GM21447 (cell line): Measurements from ENCODE around the gene FBXO9.

Source experiments
- ATAC-seq: cut with Tn5 transposase; IDR thresholded peaks from one replicate; pipeline ENCODE4 v1.9.1; 2021; ENCODE audit not compliant: unreplicated experiment

Gene FBXO9

DNA sequence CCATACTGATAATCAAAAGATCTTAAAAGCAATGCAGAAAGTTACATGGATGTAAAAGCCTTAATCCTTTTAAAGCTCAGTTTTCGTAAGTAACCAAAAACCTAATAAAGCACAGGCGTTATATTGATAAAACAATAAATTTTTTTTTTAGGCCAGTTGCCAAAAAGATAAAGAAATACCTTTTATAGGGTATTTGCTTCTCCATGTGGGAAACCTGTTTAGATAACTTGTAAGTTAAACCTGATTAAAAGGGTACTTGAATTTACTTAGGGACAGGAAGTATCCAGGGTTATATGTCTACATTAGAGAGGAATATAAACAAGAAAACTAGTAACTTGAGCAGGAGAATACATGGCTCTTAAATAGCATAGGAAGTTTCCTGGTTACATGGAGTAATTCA lies 21.1 kb downstream of the FBXO9 start:
- no peak for ATAC-seq

DNA sequence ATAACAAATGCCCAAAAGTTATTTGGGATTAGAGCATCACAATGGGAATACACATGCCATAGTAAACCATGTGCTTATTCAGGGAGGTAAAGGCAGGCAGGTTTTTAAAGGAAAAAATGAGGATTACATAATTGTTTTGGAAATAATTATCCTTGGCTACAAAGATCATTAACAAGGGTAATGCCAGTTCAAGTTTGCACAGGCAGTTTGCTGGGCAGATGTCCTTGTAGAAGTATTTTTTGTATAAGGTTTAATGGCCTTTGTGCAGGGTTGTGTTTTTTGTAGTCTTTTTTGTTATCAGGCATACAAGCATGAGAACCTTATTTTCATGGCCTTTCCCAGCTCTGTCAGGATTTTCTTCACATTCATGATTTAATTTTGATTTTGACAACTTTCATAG lies 24.7 kb downstream of the FBXO9 start:
- no peak for ATAC-seq

DNA sequence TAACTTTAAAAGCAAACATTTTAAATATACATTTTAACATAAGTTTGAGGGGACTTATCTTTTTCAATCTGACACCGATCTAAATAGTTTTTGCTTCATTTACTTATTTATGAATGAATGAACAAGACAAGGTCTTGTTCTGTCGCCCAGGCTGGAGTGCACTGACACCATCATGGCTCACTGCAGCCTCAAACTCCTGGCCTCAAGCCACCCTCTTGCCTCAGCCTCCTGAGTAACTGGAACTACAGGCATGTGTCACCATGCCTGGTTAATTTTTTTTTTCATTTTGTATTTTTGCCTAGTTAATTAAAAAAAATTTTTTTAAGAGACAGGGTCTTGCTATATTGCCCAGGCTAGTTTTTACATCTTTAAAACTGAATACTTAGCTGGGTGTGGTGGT lies 25.4 kb downstream of the FBXO9 start:
- ATAC-seq, result no peak

DNA sequence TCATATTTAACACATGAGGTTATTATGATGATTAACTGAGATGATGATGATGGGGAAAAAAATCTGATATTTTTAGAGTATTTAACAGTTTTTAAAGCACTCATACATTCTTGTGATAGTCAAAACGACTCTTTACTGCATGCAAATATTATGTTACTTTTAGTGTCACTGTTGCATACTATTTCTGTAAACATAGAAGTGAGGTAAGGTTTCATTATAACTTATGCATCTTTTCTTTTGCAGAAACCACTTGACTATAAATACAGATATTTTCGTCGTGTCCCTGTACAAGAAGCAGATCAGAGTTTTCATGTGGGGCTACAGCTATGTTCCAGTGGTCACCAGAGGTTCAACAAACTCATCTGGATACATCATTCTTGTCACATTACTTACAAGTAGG lies 30.1 kb downstream of the FBXO9 start:
- no peak for ATAC-seq

DNA sequence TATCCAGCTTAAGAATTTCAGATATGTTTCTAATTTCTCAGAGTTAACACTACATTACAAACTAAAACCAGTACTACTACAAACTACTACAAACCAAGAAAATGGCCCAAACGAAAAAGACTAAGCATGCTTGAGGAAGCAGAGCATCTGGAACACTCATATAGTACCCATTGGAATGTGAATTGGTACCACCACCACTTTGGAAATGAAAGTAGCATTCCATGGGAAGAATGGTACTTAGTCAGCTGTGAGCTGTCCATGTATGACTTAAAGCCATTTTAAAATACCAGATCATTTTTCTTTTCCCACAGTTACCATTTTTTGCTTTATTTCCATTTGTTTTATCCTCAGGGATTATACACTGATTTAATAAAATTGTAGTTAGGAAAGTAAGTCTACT lies 30.5 kb downstream of the FBXO9 start:
- no peak for ATAC-seq

DNA sequence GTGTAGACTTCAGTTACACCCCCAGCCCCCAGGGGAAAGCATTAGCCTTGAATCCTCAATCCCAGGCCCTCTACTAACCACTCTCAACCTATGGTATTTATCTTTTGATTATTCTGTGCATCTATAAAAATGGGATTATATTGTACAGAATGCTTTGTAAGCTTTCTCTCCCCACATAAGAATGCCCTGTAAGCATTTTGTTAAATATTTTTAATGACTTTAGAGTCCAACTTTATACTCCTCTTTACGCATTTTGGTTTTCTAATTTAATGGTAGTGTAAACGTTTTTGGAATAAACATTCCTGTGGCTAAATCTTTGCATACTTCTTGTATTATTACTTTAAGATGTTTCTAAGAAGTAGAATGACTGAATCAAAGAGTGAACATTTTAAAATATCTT lies 35.4 kb downstream of the FBXO9 start:
- ATAC-seq, result no peak

DNA sequence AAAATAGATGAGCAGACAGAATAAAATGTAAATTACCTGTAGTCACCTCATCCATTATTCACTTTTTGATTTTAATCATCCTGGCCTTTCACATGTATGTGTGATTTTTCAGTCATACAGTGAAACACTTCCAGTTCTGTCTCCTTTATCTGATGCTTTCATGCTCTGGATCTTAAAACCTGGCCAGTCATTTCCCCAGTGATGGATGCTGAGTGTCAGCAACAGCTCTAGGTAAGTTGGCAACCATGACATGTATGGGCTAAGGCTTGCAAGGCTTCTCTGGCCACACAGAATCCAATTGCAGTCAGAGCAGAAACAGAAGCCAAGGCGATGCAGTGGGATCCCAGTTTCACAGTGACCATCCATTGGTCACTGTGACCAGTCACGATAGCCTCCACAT lies 35.8 kb downstream of the FBXO9 start:
- no peak for ATAC-seq

DNA sequence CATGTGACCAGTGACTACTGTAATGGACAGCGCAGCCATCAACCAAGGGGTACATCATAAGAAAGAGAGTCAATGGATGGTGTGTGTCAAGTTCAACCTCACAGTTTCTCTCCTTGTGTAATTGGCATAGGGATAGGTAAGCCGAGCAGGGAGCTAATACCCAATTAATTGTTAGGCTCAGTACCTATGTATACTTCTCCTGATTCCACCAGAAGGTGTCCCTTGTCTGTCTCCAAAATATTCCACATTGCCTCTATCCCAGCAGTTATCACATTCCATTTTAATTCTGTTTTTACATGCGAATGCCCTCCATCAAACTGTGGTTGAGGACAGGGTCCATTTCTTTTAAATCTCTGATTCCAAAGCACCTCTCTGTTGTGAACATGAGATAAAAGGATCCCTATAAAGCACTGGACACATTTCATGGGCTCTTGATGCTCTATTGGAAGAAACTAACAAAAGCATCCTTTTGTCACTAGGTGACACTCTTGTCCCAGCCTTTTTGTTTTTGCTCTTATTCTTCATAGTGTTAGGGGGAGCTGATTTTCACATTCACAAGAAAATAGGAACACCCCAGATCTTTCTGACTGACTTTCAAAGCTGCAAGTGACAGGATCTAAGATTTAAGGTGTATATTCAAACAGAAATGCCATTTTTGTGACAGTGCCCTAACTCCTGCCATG lies 38.9 kb downstream of the FBXO9 start:
- no peak for ATAC-seq

DNA sequence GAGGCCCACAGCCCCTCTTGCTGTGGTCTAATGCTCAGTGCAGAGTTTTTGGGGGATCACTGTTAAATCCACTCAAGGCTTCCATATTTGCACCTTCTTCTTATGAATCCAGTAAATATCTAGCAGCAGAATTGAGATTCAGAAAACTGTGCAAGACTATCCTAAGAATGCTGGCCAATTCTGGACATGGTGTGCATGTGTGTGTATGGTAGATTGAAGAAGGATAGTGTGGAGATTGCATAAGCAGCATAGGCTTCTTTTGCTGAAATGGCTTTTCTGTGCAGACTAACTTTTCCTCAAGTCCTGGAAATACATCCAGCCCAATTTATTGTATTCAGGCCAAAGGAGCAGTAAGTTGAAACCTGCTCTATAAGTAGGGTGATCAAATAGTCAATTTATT lies 39.7 kb downstream of the FBXO9 start:
- no peak for ATAC-seq

DNA sequence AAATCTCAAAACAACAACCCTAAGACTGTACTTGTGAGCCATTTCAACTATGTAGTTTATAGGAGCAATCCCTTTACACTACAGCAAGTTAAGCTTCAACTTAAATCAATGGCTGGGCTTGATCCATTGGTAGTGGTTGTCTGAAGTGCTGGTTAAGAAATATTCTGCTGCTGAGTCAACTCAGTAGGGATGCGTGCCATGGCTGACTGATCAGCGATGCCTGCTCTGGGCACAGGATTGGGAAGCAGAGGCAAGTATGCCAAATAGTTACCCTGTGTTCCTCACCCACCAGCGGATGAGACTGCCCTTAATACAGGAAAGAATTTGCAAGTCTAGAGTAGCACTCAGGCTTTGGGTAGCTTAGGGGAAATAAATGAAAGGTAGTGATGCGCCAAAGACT lies 41.9 kb downstream of the FBXO9 start:
- no peak for ATAC-seq

DNA sequence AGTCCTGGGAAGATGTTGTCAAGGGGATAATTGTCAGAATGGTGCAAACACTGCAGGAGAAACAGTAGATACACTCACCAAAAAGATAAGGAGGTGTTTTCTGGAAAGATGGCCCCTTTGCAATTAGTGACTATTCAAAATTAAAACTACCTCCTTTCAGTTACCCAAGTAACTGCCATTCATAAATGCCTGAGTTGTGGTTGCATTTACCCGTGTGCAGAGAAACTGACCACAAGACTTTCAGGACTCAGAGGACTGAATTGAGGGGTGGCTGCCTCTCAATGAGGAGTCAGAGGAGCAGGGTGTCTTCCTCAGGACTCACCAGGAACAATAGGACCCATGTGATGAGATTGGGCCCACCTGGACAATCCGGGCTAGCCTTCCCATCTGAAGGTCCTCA lies 44.4 kb downstream of the FBXO9 start:
- no peak for ATAC-seq

DNA sequence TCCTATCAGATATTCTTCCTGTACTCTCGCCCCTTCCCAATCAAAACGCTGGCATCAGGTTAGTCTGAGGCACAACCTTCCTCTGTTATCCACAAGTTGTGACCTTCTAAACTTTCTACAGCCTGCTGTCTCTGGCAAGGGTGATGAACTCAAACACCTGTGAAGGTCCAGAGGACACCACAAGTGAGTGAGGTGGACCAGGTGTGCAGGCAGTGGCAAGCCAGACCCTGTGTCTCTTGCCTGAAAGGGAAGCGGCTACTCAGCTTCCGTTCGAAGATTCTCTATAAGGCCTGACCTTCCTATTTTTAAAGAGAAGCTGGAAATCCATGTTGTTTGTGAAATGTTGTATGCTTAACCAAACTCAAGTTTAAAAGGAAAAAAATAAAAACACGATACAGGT lies 46.7 kb downstream of the FBXO9 start:
- ATAC-seq, result no peak

DNA sequence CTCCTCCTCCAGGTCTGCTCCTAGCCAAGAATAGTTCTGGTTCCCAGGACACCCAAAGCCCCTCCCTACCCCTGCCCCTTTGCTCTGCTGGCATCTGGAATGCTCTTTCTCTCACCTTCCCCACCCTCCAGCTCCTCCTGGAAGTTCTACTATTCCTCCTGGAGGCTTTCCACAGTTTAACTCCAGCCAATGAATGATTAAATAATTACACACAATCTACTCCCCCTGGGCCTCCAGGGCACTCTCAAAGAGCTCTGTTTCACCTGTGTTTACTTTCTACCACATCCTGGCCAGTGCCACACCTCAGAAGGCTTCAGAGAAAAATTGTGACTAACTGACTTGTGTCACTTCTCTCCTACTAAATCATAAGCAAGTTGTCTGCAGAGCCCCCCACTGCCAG lies 47.2 kb downstream of the FBXO9 start:
- no peak for ATAC-seq

DNA sequence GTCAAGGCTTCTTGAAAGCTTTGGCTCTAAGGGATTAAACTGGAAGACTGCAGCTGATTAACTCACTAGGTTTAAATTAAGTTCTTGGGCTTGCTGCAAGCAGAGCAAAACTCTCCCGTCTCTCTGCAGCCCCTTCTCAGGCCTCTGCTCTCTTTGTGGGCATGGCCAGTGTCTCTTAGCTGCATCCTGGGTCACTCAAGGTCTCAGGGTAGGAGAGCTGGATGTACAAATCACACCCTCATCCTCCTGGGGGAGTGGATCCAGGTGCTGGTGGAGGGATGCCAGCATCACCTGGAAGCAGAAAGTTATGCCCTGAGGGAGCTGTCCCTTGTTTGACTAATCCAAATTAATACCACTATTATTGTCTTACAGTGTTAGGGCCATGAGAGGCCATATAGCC lies 47.7 kb downstream of the FBXO9 start:
- no peak for ATAC-seq

DNA sequence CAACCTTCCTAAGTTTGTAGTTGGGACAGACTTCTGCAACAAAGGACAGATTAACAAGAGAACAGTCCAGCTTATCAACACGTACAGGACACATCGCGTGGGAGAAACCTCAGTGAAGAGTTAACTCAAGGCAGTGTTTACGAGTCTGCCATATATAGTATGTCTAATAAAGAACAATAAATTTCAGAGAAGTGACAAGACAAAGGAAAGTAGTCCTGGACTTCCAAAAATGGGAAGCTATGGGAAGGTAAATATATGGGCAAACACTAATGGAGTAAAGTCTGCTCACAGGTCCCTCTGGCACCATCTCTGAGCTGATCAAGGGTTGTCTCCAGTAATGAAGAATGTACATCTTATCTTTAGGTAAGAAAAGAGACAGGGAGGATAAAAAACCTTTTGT lies 48.5 kb downstream of the FBXO9 start:
- no peak for ATAC-seq

DNA sequence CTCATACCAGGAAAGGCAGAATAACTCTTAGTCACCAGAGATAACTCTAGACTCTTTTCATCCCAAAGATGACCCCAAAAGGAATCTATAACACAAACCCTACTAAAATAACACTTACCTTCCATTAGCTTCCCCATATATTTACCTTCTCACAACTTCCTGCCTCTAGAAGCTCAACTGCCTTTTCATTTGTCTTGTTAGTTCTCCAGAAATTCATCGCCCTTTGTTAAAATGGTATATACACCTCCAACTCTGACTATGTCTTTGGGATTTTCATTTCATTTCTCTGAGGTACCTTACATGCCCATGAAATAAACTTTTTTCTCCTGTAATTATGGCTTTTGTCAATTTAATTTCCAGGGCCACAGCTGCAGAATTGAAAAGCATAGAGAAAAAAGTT lies 49.9 kb downstream of the FBXO9 start:
- ATAC-seq, result no peak

DNA sequence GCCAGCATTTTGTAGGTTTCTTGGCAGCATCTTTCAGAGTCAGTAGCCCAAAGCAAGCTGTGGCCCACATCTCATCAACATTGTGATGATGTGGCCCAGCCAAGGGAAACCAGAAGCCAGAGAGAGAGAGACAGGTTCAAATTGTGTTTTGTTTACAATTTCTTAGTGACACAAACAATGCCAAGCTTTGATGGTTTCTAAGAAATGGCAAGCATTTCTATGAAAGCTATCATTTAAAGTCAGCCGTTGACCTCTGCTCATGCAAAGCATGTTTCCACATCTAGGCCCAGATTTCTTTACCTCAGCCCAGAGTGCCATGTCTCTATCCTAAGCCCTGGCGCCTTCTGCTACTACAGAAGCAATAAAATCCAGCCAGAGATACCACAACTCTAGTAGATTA lies 50.5 kb downstream of the FBXO9 start:
- no peak for ATAC-seq

DNA sequence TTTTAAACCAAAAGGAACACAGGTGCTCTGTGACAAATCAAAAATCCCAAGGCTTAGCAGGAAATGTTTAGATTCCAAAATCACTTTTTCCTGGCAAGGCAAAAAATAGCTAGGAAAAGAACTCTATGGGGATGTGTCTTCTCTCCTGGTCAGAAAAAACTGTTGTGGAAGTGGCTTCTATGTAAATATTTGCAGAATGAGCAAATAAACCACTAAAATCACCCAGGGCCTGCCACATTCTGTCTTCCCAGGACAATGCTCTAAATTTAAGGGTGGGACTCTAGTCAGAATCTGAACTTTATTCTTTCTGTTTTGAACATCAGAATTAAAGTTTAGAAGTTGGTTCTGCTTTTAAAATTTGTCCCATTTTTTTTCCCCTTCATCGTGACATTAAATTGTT lies 54.1 kb downstream of the FBXO9 start:
- no peak for ATAC-seq

DNA sequence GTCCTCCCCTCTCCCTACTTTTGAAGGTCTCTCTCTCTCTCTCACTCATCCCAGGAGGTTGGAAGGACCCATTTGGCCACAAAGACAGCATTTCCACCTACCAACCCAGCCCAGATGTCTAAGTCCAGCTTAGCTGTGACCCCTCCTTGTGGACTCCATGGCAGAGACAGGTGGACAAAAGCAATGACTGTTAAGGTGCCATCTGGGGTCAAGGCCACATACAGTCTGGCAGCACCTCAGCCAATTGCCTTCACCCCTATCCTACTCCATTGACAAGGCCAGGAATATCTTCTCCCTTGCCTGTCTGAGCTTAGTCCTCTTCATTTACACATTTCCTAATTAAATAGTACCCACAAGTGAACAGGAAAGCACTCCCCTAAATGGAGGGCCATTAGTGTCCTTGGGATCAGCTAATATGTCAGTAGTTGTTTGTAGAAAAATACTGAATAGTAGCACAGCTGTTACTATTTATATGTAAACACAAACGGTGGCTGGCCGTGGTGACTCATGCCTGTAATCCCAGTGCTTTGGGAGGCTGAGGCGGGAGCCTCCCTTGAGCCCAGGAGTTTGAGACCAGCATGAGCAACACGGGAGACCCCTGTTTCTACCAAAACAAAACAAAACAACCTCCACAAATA lies 54.7 kb downstream of the FBXO9 start:
- ATAC-seq, result no peak

DNA sequence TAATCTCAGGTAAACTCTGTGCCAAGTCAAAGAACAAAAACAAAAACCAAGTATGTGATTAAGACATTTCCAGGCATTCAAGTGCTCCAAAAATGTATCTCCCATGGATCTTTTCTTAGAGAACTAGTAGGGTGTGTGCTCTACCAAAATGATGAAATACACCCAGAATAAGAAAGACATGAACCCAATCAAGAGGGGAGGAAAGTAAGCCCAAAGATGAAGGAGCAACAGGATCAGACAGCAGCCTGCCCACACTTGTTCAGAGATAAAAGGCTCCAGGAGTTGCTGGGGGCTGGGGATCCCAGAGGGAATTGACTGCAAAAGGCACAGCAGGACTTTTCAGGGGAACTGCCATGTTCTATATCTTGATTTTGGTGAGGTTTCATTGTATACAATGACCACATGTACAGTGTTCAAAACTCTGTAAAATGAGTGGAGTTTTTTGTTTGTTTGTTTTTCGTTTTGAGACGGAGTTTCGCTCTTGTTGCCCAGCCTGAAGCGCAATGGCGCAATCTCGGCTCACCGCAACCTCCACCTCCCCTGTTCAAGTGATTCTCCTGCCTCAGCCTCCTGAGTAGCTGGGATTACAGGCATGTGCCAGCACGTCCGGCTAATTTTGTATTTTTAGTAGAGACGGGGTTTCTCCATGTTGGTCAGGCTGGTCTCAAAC lies 59.1 kb downstream of the FBXO9 start:
- no peak for ATAC-seq

DNA sequence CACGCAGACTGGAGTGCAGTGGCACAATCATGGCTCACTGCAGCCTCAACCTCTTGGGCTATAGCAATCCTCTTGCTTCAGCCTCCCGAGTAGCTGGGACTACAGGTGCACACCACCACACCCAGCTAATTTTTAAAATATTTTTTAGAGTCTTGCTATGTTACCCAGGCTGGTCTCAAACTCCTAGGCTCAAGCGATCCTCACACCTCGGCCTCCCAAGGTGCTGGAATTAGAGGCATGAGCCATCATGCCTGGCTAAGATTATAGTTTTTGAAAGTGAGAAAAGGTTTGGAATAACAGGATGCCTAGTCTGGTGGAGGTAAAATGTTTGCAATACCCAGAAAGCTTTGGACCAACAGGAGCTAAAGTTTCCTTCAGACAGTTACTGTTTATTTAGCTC lies 60.1 kb downstream of the FBXO9 start:
- no peak for ATAC-seq

DNA sequence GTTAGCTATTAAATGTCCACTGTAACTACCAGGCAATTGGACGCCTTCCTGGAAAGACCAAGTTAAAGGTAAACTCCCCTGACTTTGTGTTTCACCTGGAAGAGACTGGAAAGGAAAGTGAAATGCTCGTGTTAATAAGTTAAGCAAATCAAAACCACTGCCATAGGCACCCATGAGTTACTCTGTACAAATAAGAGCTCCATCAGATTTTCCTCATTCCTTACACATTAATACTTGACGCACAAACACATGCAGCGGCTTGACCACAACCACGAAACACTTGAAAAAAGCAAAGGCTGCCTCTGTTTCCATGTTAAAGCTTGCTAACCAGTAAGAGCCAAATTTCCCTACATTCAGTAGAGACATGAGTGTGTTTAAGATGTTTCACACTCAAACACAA lies 63.6 kb downstream of the FBXO9 start:
- no peak for ATAC-seq
